ENCODE results near the gene BMP6.

BMP6 gene

DNA sequence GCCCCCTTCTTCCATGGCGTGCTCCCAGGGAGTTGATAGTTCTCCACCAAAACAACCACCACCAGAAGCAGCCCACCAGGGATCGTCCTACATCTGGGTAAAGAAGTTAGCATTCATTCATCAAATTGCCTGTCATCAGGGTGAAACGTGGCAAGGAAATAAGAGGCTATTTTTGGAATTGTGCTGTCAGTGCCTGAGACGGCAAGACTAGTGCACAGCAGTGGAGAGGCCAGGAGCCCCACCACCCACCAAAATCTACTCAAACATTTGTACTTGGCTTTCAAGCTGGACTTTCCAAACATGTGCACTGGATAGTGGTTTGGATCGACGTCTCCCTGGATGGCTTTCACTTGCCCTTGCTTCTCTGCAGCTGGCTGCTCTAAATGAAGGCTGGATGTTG is 139.9 kb downstream of the BMP6 start:
- DNase-seq (ENCODE audit: extremely low read depth, low read depth): no peak
- no peak overlapping the region for H3K4me3 ChIP-seq (replicated peaks; ENCODE audit: low read depth, low read length)
- TF ChIP-seq, protein P1, sequence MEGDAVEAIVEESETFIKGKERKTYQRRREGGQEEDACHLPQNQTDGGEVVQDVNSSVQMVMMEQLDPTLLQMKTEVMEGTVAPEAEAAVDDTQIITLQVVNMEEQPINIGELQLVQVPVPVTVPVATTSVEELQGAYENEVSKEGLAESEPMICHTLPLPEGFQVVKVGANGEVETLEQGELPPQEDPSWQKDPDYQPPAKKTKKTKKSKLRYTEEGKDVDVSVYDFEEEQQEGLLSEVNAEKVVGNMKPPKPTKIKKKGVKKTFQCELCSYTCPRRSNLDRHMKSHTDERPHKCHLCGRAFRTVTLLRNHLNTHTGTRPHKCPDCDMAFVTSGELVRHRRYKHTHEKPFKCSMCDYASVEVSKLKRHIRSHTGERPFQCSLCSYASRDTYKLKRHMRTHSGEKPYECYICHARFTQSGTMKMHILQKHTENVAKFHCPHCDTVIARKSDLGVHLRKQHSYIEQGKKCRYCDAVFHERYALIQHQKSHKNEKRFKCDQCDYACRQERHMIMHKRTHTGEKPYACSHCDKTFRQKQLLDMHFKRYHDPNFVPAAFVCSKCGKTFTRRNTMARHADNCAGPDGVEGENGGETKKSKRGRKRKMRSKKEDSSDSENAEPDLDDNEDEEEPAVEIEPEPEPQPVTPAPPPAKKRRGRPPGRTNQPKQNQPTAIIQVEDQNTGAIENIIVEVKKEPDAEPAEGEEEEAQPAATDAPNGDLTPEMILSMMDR (IDR thresholded peaks at IDR 0.05; ENCODE audit: low read depth, low read length, missing control alignments): no peak

DNA sequence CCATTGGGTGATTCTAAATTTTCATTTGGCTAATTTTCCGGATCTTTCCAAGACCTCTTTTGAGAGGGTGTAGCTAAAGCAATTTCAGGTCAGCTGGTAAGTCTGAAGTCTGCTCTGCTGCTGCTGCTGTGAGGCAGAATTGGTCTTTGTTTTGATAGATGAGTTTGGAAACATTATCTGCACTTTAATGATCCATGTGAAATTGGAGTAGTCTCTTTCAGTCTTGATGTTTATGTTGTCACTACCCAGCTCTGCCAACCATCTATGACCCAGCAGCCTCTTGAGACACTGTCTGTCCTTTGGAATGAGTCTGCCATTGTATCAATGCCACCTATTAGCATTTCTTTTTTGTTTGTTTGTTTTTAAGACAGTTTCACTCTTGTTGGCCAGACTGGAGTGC is 140.6 kb downstream of the BMP6 start:
- TF ChIP-seq, protein P1 (IDR thresholded peaks at IDR 0.05; ENCODE audit: low read depth, low read length, missing control alignments): no peak

DNA sequence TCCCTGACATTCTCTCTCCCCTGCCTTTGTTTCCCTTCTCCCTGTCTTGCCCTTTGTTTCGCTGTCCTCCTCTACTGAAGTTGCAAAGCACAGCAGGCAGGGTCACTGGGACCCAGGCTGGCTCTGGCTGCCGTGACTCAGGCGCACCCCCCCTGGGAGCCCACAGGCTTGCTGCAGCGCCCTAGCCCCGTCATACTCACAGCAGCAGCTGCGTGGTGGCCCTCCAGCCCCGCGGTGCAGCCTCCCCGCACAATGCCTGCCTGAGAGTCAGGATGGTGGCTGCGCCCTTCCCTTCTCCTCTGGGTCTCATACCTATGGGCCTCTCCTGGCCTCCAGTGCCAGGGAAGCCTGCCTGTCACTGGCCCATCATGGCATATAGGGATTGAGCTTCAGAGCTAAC is 143.0 kb downstream of the BMP6 start:
- TF ChIP-seq, protein P1 (IDR thresholded peaks at IDR 0.05; ENCODE audit: low read depth, low read length, missing control alignments): no peak
- no peak overlapping the region for H3K4me3 ChIP-seq (replicated peaks; ENCODE audit: low read depth, low read length)
- no peak for DNase-seq (ENCODE audit: extremely low read depth, low read depth)

More for the DNA sequence above, 140.6 kb downstream of the BMP6 start:
- no peak overlapping the region for H3K4me3 ChIP-seq (replicated peaks; ENCODE audit: low read depth, low read length)
- DNase-seq (ENCODE audit: extremely low read depth, low read depth): no peak

DNA sequence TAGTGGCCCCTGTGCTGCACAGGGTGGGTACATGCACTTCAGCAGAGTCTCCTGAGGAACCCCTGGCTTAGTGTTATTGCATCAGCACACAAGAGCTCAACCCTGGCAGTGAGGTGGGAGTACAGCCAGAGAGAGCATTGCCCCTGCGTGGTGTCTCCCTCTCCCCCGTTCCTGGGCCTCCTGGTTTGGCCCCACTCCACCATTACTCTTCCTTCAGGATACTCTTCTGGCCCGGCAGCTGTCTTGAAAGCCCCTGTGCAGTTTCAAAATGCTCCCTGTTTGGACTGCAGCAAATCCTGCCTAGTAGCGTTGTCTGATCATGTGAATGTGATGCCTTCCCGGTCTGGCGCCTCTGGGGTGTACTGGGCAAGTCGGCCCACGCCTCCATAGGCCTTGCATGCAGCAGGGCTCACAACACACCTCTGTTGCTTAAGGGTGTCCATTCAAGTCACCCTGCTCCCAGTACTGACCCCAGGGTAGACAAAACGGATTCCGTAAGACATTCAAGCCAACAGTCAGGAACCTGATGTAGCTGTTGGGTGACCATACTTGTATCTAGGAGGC is 152.6 kb downstream of the BMP6 start:
- H3K4me3 ChIP-seq (replicated peaks; ENCODE audit: low read depth, low read length): no peak overlapping the region
- DNase-seq (ENCODE audit: extremely low read depth, low read depth): no peak
- TF ChIP-seq, protein P1 (IDR thresholded peaks at IDR 0.05; ENCODE audit: low read depth, low read length, missing control alignments): no peak

DNA sequence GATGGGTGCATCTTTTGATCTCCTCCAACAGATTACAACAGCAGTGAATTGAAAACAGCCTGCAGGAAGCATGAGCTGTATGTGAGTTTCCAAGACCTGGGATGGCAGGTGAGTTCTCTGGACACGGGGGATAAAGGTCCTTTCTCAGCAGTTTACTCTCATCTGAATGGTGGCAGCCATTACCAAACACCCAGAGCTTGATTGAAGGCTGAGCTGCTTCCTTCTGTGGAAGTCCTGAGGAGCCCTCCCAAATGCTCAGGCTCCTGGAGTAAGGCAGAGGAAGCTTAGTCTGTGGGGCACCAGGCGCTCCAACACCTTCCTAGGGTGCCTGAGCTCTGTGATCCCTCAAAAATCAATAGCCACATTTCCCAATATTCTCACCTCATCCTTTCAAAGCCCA is 153.1 kb downstream of the BMP6 start:
- no peak overlapping the region for H3K4me3 ChIP-seq (replicated peaks; ENCODE audit: low read depth, low read length)
- no peak for DNase-seq (ENCODE audit: extremely low read depth, low read depth)
- TF ChIP-seq, protein P1 (IDR thresholded peaks at IDR 0.05; ENCODE audit: low read depth, low read length, missing control alignments): no peak

DNA sequence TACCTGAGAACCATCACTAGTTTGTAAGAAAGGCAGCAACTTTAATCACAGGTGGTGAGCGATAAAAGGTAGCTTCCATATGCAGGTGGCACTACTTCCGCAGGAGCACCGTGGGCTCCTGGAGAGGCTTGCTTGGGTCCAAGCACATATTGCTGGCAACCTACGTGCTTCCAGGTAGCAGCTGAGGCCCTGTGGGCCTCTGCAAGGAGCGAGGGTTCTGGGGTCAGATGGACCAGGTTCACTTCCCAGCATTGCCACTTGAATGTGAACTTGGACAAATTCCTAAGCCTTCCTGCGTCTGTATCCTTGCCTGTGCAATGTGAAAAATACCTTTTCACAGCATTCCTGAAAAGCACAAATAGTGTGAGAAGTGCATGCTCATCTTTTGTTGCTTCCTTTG is 153.7 kb downstream of the BMP6 start:
- no peak for DNase-seq (ENCODE audit: extremely low read depth, low read depth)

More for the DNA sequence above, 153.7 kb downstream of the BMP6 start:
- TF ChIP-seq, protein P1 (IDR thresholded peaks at IDR 0.05; ENCODE audit: low read depth, low read length, missing control alignments): no peak
- H3K4me3 ChIP-seq (replicated peaks; ENCODE audit: low read depth, low read length): no peak overlapping the region
